GM21515 (cell line): Measurements from ENCODE around the gene RBM6.
"Not testable (repeated sequence)": the region's sequence is repeated elsewhere in the genome, so short reads cannot be mapped to it uniquely, and the experiment has no call there.

Source experiments
- ATAC-seq: cut with Tn5 transposase; IDR thresholded peaks from one replicate; pipeline ENCODE4 v1.9.1; 2021; ENCODE audit not compliant: unreplicated experiment

RBM6 gene

DNA sequence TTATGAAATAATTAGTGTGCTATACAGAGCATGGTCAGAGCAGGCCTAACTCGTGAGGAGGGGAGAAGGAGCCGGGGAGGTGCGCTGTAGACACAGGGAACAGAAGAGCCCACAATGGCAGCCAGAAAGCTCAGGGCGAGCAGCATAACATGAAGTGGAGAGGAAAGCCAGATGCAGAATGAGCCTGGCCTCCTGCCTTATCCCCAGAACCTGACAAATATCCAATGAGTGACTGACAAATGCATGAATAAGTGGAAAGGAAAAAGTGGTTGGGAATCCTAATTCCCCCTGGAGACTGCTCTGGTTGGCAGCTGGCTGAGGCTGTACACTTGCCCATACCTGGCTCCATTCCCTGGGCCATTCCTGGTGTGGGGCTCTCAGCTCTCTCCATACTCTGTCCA is 27.1 kb upstream of the RBM6 start:
- ATAC-seq: no peak

DNA sequence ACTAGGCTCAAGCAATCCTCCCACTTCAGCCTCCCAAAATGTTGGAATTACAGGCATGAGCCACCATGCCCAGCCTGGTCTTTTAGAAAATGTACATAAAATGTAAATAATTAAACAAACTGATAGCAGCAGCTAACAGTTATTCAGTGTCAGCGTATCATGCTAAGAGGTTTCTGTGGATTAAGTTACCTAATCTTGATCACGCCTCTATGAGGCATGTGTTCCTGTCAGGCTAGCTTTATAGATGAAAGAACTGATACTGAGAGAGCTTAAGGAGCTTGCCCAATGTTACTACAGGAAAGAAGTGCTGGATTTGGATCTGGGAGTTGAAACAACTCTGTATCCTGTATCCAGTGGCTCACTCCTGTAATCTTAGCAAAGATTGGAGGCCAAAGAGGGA is 25.0 kb upstream of the RBM6 start:
- ATAC-seq: no peak

DNA sequence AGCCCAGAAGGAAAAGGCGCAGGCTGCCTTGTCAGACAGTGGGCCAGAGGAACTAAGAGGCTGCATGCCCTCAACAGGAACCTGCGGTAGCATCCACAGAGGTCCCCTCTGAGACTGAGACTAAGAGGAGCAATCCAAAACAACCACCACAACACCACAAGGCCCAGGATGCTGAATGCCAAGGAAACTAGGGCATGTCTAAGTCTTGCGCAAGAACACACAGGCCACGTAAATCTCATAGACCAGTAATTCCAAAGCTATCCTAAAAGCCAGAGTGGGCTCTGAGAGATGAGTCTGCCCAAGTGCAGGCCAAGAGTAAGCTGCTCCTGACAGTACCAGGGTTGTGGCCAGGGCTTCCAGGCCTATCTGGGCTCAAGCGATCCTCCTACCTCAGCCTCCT is 23.3 kb upstream of the RBM6 start:
- ATAC-seq: no peak

DNA sequence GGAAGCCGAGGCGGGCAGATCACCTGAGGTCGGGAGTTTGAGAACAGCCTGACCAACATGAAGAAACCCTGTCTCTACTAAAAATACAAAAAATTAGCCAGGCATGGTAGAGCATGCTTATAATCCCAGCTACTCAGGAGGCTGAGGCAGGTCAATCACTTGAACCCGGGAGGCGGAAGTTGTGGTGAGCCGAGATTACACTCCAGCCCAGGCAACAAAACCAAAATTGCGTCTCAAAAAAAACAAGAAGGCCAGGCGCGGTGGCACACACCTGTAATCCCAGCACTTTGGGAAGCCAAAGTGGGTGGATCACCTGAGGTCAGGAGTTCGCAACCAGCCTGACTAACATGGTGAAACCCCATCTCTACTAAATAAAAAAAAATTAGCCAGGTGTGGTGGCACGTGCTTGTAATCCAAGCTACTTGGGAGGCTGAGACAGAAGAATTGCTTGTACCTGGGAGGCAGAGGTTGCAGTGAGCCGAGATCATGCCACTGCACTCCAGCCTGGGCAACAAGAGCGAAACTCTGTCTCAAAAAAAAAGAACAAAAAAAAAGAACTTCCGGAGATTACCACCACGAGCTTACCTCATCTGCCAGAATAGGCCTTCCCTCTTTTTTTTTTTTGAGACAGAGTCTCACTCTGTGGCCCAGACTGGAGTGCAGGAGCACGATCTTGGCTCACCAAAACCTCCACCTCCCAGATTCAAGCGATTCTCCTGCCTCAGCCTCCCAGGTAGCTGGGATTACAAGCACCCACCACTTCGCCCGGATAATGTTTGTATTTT is 22.0 kb upstream of the RBM6 start:
- ATAC-seq: not testable (repeated sequence)

DNA sequence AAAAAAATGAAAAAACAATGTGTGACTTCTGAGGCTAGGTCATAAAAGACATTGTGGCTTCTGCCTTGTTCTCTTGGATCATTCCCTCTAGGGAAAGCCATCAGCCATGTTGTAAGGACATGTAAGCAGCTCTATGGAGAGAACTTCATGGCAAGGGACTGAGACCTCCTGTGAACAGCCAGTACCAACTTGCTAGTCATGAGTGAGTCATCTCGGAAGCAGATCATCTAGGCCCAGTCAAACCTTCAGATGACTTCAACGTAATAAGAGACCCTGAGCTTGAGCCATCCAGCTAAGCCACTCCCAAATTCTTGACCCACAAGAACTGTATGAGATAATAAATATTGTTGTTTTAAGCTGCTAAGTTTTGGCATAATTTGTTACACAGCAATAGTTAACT is 15.3 kb upstream of the RBM6 start:
- ATAC-seq: no peak

DNA sequence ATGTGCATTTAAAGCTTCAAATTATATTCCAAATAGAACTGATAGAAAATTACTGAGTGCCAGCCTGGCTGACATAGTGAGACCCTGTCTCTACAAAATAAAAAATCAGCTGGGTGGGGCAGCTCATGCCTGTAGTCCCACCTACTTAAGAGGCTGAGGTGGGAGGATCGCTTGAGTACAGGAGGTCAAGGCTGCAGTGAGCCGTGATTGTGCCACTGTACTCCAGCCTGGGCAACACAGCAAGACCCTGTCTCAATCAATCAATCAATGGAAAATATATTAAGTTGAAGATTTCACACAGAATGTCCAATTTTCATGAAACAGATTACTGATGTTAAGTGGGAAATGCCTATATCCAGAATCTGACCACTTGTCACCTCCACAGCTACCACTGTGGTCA is 14.5 kb upstream of the RBM6 start:
- ATAC-seq: no peak

DNA sequence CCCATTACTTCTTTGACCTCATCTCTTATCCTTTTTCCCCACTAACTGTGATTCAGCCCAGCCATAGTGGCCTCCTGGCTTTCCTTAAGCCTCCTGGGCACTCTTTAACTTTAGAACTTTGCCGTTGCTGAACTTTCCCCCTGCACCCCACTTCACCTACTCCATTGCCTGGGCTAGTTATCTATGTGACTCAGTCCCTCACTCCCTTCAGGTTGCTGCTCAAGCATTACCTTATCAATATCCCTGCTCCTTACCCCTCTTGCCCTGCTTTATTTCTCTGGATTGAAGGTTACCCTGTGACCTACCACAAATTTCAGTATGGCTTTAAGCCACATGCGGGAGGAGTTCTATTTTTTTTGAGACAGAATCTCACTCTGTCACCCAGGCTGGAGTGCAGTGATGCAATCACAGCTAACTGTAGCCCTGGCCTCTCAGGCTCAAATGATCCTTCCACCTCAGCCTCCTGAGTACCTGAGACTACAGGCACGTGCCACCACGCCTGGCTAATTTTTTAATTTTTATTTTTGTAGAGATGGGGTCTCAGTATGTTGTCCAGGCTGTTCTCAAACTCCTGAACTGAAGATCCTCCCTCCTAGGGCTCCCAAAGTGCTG is 13.7 kb upstream of the RBM6 start:
- no peak for ATAC-seq

DNA sequence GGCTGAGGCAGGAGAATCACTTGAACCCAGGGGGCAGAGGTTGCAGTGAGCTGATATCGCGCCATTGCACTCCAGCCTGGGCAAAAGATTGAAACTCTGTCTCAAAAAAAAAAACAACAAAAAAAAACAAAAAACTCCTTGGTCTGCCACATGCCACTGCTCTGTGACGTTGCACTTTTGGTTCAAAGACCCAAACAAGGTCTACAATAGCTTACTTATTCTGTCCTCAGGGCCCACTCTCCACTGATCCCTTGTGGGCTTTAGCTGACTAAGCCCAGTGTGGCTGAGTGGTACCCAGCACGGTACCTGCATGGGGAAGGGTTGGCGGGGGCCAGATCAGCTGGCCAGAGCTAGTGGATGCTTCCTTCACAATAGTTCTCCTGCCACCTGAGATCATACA is 12.2 kb upstream of the RBM6 start:
- ATAC-seq: no peak

DNA sequence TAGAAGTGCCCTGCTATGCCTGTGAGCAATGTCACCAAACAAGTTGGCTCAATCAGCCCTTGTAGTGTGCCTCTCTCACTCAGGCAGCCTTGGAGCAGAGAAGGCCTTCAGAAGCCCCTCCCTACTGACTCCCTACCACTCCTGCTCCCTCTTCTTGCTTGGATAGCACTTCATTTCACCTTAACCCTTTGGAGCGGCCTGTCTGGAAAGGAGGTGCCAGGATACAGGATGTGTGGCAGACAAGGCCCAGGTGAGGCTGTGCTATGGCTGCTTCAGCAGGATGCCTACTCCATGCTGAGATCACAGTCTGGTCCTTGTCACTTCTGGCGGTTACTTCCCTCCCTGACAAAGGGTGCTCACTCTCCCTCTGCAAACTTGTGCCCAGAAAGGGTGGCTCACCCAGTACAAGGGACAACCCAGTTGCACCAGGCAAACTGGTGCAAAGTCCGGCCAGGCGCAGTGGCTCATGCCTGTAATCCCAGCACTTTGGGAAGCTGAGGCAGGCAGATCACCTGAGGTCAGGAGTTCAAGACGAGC is 11.4 kb upstream of the RBM6 start:
- no peak for ATAC-seq

DNA sequence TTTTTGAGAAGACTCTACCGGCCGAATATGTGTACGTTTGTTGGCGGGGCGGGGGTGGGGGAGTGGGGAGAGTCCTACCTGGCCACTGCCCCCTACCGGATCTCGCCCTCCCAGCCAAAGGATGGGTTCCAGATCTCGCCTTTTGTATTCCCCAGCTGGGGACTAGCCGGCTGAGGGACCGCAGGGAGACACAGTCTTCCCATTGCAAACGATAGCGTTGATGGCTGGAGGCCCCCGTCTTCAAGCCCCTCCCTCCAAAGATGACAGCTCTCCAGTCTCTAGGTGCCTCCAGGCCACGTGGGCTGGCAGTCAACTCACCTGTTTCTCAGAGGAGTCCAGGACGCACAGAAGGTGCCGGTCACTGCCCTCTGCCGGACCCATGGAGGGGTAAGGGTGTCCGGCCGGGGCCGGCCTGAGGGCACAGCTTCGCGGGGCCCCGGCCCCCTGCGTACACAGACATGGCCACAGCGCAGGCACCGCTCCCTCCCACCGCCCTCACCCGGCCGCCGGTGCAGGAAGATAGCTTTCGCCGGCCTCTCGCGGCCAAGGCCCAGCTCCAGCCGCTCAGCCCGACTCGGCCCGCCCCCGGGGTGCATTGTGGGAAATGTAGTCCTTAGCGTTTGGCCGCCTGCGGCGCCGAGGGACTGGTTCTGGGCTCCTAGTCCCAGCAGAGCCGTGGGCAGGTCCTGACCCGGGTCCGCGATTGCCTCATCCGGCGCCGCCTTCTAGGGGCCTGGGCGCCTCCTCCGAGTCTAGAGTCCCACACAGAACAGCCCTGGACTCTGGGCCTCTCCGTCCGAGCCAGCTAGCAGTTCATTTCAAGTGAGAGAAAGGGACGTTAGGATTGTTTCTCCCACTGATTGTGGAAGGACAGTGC is 10.4 kb upstream of the RBM6 start, which contains the start of gene MON1A:
Gene MON1A, minus strand, starts transcription at position 521 of the 877 bp plus-strand sequence. CDS start 16,465 bp downstream, outside the sequence.
- ATAC-seq: peak; percentile 82

DNA sequence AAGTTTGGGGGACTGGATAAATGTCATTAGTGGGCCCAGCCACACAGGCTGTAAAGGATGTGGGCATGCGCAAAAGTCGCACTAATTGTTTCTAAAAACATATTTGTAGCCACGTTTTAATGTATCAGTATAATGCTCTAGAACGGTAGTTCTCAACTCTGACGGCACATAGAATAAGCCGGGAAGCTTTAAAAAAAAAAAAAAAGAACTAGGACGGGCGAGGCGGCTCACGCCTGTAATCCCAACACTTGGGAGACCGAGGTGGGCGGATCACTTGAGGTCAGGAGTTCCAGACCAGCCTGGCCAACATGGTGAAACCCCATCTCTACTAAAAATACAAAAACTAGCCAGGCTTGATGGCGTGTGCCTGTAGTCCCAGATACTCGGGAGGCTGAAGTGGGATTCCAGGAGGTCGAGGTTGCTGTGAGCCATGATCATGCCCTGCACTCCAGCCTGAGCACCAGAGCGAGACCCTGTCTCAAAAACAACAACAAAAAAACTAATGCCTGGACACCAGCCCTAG is 9.7 kb upstream of the RBM6 start:
- ATAC-seq: no peak

DNA sequence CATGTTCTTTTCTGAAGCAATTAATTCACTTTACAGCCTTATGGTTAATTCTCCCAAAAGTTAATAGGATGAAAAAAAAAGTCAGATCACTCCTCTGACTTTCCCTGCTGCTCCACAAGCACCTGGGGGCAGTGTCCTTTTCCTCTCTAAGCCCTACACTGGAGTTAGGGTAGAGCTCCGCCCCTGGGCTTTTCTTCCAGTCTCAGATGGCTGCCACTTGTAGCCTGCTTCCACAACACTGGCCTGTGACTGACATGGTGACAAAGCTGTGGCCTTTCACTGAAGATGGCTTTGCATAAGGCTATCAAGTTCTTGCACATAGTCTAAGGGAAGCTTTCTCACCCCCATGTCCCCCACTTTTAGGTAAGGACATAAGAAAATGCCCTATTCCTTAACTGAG is 9.0 kb upstream of the RBM6 start:
- ATAC-seq: no peak

DNA sequence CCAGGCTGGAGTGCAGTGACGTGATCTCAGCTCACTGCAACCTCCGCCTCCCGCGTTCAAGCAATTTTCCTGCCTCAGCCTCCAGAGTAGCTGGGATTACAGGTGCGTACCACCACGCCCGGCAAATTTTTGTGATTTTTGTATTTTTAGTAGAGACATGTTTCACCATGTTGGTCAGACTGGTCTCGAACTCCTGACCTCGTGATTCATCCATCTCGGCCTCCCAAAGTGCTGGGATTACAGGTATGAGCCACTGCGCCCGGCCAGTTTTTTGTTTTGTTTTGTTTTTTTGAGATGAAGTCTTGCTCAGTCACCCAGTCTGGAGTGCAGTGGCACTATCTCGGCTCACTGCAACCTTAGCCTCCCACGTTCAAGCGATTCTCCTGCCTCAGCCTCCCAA is 7.7 kb upstream of the RBM6 start:
- ATAC-seq: not testable (repeated sequence)

DNA sequence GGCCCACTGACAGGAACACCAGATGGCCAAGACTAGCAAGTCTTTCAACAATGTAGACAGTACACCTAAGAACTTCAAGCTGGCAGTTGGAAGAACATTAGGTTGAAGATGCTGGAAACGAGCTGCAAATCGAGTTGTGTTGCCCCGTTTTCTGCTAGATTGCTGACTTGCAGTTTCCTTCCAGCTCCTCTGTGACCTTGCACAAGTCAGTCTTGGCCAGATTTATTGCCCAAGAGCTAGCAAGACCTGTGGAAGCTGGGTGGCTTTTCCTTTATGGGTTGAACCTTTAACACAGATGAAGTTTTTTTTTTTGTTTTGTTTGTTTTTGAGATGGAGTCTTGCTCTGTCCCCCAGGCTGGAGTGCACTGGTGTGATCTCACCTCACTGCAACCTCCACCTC is 2.9 kb upstream of the RBM6 start:
- ATAC-seq: no peak

DNA sequence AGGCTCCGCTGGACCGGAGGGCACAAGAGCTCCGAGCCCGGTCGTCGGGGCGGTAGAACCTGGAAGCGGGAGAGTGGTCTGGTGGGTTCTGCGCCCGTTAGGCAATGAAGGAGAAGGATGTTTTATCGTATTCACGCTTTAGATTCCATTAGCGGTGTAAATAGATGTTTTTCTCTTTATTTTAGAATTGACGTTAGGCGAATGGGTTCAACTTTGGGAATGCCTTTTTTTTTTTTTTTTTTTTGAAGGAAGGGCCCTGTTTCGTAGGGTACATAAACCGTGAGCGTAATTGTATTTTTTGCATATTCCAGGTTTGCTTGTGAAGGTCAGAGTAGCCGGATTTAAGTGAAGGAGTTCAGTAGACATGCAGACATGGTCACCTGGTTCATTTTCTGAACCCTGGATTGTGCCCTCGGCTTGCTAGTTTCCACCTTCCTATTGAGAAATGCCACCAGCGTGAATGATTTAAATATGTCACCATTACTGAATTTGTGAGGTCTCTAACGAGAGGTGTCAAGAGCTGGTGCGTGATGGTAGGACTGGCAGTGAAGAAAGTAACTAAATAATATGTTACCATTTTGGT is 808 bp downstream of the RBM6 start:
- no peak for ATAC-seq

DNA sequence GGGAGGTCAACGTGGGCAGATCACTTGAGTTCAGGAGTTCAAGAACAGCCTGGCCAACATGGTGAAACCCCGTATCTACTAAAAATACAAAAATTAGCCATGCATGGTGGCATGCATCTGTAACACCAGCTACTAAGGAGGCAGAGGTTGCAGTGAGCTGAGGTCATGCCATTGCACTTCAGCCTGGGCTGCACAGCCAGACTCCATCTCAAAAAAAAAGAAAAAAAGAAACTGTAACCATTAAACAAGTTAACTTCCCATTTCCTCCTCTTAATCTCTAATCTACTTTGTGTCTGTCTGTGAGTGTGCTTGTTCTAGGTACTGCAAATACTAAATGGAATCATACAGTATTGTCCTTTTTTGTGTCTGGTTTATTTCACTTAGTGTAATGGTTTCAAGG is 2.7 kb downstream of the RBM6 start:
- no peak for ATAC-seq

DNA sequence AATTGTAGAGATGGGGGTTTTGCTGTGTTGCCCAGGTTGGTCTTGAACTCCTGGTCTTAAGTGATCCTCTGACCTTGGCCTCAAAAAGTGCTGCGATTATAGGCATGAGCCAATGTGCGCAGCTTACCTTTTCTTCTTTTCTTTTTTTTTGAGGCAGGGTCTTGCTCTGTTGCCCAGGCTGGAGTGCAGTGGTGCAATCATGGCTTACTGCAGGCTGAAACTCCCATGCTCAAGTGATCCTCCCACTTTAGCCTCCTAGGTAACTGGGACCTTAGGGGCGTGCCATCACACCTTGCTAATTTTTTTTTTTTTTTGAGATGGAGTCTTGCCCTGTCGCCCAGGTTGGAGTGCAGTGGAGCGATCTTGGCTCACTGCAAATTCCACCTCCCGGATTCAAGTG is 13.0 kb downstream of the RBM6 start:
- no peak for ATAC-seq

DNA sequence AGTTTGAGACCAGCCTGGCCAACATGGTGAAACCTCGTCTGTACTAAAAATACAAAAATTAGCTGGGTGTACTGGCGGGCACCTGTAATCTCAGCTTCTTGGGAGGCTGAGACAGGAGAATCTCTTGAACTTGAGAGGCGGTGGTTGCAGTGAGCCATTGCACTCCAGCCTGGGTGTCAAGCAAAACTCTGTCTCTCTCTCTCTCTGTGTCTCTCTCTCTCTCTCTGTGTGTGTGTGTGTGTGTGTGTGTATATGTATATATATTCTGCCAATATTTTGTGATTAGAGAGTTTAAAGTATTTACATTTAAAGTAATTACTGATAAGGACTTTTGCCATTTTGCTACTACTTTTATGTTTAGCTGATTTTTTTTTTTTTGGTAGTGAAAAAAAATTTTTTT is 15.7 kb downstream of the RBM6 start:
- ATAC-seq: no peak

DNA sequence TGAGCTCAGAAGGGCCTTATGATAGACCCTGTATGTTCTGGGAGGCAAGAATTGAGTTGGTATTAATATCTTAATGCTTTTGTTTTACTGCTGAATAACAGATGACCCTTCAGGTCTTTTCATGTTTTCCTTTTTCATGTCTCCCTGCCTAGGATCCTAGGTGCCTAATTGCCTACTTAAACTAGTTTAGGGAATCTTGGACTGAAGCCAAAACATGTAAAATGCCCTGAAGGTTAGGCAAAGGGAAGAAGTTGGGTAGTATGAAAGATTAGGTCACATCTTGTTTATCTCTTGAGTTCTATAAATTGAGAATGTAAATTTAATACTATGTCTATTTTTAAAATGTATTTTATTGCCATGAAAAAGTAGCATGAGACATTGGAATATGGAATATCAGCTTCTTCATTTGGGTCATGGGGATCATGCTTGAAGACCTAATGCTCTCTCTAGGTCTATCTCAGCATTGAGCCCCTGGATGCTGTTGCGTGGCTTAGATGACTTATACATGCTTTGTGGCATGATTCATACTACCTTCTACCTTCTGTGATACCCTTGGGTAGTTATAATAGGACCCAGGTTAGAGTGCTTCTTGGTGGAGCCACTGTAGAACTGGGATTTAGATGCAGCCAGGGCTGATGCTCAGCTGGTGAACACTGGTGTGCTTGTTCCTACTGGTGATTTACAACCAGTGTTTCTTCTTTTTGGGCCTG is 26.4 kb downstream of the RBM6 start:
- no peak for ATAC-seq

DNA sequence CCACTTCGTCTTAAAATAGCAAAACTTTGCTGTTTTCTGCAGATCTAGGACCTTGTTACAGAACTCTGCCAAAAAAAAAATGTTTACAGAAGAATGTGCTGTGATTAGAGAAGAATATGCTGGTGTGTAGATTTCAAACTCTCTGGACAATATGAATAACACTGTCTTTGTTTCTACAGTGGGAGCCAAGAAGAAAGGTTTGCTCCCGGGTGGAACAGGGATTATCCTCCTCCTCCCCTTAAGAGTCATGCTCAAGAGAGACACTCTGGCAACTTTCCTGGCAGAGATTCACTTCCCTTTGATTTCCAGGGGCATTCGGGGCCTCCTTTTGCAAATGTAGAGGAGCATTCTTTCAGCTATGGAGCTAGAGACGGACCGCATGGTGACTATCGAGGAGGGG is 27.3 kb downstream of the RBM6 start:
- no peak for ATAC-seq
